ENCODE results near the gene CACNA1E. TPM values are rescaled to one million over a fixed set of nuclear protein-coding genes. Genes with fewer than 3 reads are reported as not detected.
"Not testable (repeated sequence)": the region's sequence is repeated elsewhere in the genome, so short reads cannot be mapped to it uniquely, and the experiment has no call there.

Gene CACNA1E
- total and polyA plus RNA-seq, 7 experiments from 2014 or later, result 0.07 TPM; not detected in 6

DNA sequence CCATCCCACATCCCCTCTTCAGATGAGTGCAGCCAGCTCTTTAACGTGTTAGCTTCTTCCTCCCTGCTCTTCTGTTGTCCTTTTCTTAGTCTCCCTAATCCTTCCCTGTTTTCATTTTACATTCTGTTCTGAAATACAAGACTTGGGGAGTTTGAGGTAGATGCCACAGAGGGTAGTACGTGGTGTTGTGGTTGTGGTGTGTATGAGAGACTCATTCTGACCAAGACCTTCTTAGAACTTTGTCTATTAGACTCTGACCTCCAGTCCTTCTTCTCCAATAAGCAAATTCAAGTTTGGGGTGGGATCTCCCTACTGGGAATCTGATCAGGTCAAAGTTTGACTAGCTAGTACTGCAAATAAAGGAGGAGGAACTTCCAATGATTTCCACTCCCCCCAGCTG is 39.5 kb downstream of the CACNA1E start:
- Mint-ChIP-seq H3K36me3 (peaks cover 0 to 2% (median 0%) of the 10 kb centered on the region in 5 donors), H3K9me3 (peaks cover 0 to 7% (median 2%) of the 10 kb centered on the region in 11 donors), H3K4me3 (no peak overlapping the region), H3K27ac (no peak overlapping the region), H3K4me1 (peaks cover 0 to 6% (median 0%) of the 10 kb centered on the region in 7 donors), H3K27me3 (peaks cover 0 to 16% (median 4%) of the 10 kb centered on the region in 5 donors)
- DNase-seq (no peak), ATAC-seq (no peak)
- ChIA-PET CTCF (no interaction called here), POLR2A (no interaction called here)
- H3K36me3 ChIP-seq (ENCODE audit: control insufficient read depth in 2 of 3, insufficient read depth in 3 of 3, low read length in 3 of 3), result no peaks in the 10 kb centered on the region
- H3K27ac ChIP-seq (ENCODE audit: low read depth, low read length), result no peak overlapping the region
- H3K9me3 ChIP-seq (ENCODE audit: control insufficient read depth in 2 of 3, low read length in 3 of 3), result no peaks in the 10 kb centered on the region
- no peaks in the 10 kb centered on the region for H3K27me3 ChIP-seq (ENCODE audit: control insufficient read depth in 2 of 2, insufficient read depth in 2 of 2, low read length in 2 of 2)
- intact Hi-C loops (cut with micrococcal nuclease), result no loop called here
- H3K4me3 ChIP-seq (ENCODE audit: low read length), result no peak overlapping the region
- no peaks in the 10 kb centered on the region for H3K4me1 ChIP-seq (ENCODE audit: control insufficient read depth in 2 of 2, insufficient read depth in 2 of 2, low read length in 2 of 2)

DNA sequence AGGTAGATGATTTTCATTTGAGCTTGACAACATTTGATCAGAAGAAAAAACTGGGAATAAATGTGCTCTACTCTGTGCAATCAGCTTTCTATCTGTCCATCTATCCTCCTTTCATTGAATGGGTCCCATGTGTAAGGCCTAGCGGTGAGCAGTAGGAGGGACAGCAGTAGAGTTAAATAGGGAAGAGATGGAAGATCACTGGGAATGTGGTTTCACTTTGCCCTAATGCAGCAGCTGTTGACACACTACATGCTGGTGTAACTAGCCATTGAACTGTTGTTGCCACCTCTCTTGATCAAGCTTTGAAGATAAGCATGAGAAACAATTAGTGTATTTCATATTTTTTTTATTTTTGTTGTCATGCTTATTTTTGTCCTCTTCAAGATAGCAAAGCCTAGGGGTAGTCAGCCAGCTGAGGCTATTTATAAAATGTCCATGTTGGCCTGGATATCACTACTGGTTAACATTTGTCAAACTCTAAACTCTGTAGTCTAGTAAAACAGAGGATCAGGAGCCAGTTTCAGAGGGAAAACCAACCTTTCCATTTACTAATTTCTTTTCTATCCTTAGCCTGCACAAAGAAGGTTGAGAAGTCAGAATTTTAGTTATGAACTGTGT is 41.9 kb downstream of the CACNA1E start:
- DNase-seq (no peak), ATAC-seq (no peak)
- Mint-ChIP-seq H3K27me3 (peaks cover 0 to 16% (median 3%) of the 10 kb centered on the region in 5 donors), H3K4me3 (no peak overlapping the region), H3K27ac (no peak overlapping the region), H3K4me1 (peaks cover 0 to 6% (median 0%) of the 10 kb centered on the region in 7 donors), H3K9me3 (peaks cover 5 to 27% (median 11%) of the 10 kb centered on the region in 11 donors), H3K36me3 (peaks cover 0 to 7% (median 2%) of the 10 kb centered on the region in 5 donors)
- Histone ChIP-seq H3K36me3 (ENCODE audit: control insufficient read depth in 2 of 3, insufficient read depth in 3 of 3, low read length in 3 of 3) (no peaks in the 10 kb centered on the region), H3K9me3 (ENCODE audit: control insufficient read depth in 2 of 3, low read length in 3 of 3) (no peaks in the 10 kb centered on the region), H3K4me1 (ENCODE audit: control insufficient read depth in 2 of 2, insufficient read depth in 2 of 2, low read length in 2 of 2) (no peaks in the 10 kb centered on the region), H3K27ac (ENCODE audit: low read depth, low read length) (no peak overlapping the region), H3K4me3 (ENCODE audit: low read length) (no peak overlapping the region), H3K27me3 (ENCODE audit: control insufficient read depth in 2 of 2, insufficient read depth in 2 of 2, low read length in 2 of 2) (no peaks in the 10 kb centered on the region)
- POLR2A ChIA-PET, result no interaction called here
- intact Hi-C loops (cut with micrococcal nuclease), result no loop called here
- CTCF ChIA-PET, result no interaction called here

GRCh38 chr1:181528241-181528640 is 44.9 kb downstream of the CACNA1E start:
- H3K4me3 ChIP-seq (ENCODE audit: low read length); H3K4me3 Mint-ChIP-seq; H3K27ac ChIP-seq (ENCODE audit: low read depth, low read length); CTCF ChIA-PET; intact Hi-C loops (cut with micrococcal nuclease); H3K27me3 ChIP-seq (ENCODE audit: control insufficient read depth in 2 of 2, insufficient read depth in 2 of 2, low read length in 2 of 2); H3K36me3 ChIP-seq (ENCODE audit: control insufficient read depth in 2 of 3, insufficient read depth in 3 of 3, low read length in 3 of 3); DNase-seq; H3K27ac Mint-ChIP-seq; H3K4me1 ChIP-seq (ENCODE audit: control insufficient read depth in 2 of 2, insufficient read depth in 2 of 2, low read length in 2 of 2); ATAC-seq; POLR2A ChIA-PET; H3K4me1 Mint-ChIP-seq; H3K9me3 ChIP-seq (ENCODE audit: control insufficient read depth in 2 of 3, low read length in 3 of 3): not testable (repeated sequence)
- Mint-ChIP-seq H3K27me3 (peaks cover 12 to 30% (median 18%) of the 10 kb centered on the region in 5 donors), H3K9me3 (peaks cover 5 to 28% (median 14%) of the 10 kb centered on the region in 11 donors), H3K36me3 (peaks cover 0 to 11% (median 0%) of the 10 kb centered on the region in 5 donors)

- peaks cover 0 to 11% (median 0%) of the 10 kb centered on the region in 5 donors for H3K36me3 Mint-ChIP-seq
- Histone ChIP-seq H3K4me1 (ENCODE audit: control insufficient read depth in 2 of 2, insufficient read depth in 2 of 2, low read length in 2 of 2) (no peaks in the 10 kb centered on the region), H3K27ac (ENCODE audit: low read depth, low read length) (no peak overlapping the region), H3K36me3 (ENCODE audit: control insufficient read depth in 2 of 3, insufficient read depth in 3 of 3, low read length in 3 of 3) (no peaks in the 10 kb centered on the region), H3K4me3 (ENCODE audit: low read length) (no peak overlapping the region), H3K9me3 (ENCODE audit: control insufficient read depth in 2 of 3, low read length in 3 of 3) (no peaks in the 10 kb centered on the region), H3K27me3 (ENCODE audit: control insufficient read depth in 2 of 2, insufficient read depth in 2 of 2, low read length in 2 of 2) (no peaks in the 10 kb centered on the region)
- intact Hi-C loops (cut with micrococcal nuclease), result no loop called here
- no peak overlapping the region for H3K27ac Mint-ChIP-seq
- ChIA-PET CTCF (no interaction called here), POLR2A (no interaction called here)
- peaks cover 5 to 28% (median 14%) of the 10 kb centered on the region in 11 donors for H3K9me3 Mint-ChIP-seq
- H3K27me3 Mint-ChIP-seq, result peaks cover 17 to 36% (median 24%) of the 10 kb centered on the region in 5 donors
- H3K4me3 Mint-ChIP-seq, result no peak overlapping the region
- DNase-seq (no peak), ATAC-seq (no peak)
- H3K4me1 Mint-ChIP-seq, result peaks cover 0 to 1% (median 0%) of the 10 kb centered on the region in 7 donors
Observed at GRCh38 chr1:181531441-181531840, 48.1 kb downstream of the CACNA1E start.

DNA sequence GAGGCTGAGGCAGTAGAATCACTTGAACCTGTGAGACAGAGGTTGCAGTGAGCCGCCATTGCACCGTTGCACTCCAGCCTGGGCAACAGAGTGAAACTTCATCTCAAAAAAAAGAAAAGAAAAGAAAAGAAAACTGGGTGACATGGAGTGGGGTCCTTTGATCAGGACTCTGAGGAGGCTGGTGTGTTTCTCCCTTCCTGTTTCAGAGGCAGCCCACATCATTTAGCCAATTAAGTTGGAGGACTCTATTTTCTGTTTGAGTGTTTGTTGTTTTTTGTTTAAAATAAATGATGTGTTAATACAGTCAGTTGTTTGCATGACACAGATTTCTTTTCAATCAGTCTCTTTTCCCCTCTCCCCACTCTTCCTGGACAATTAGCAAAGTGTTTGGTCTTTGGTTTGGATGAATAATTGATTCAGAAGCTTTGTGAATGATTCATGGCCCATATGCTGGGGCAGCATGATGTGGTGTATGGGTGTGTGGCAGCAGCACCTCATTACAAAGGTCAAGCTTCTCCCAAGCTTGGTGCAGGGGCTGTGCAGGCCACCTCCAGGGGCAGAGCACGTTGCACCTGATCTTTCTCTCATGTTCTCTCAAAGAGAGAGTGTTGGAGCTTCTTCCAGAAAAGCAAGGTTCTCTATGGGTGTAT is 48.8 kb downstream of the CACNA1E start:
- intact Hi-C loops (cut with micrococcal nuclease), result no loop called here
- H3K27me3 Mint-ChIP-seq, result peaks cover 21 to 38% (median 31%) of the 10 kb centered on the region in 5 donors
- Histone ChIP-seq H3K4me1 (ENCODE audit: control insufficient read depth in 2 of 2, insufficient read depth in 2 of 2, low read length in 2 of 2) (no peaks in the 10 kb centered on the region), H3K27ac (ENCODE audit: low read depth, low read length) (no peak overlapping the region), H3K36me3 (ENCODE audit: control insufficient read depth in 2 of 3, insufficient read depth in 3 of 3, low read length in 3 of 3) (no peaks in the 10 kb centered on the region), H3K4me3 (ENCODE audit: low read length) (no peak overlapping the region), H3K27me3 (ENCODE audit: control insufficient read depth in 2 of 2, insufficient read depth in 2 of 2, low read length in 2 of 2) (no peaks in the 10 kb centered on the region), H3K9me3 (ENCODE audit: control insufficient read depth in 2 of 3, low read length in 3 of 3) (no peaks in the 10 kb centered on the region)
- H3K4me3 Mint-ChIP-seq, result no peak overlapping the region
- H3K9me3 Mint-ChIP-seq, result peaks cover 5 to 28% (median 14%) of the 10 kb centered on the region in 11 donors
- DNase-seq (no peak), ATAC-seq (no peak)
- H3K4me1 Mint-ChIP-seq, result peaks cover 0 to 1% (median 0%) of the 10 kb centered on the region in 7 donors
- no peak overlapping the region for H3K27ac Mint-ChIP-seq
- ChIA-PET CTCF (no interaction called here), POLR2A (no interaction called here)
- H3K36me3 Mint-ChIP-seq, result peaks cover 0 to 11% (median 0%) of the 10 kb centered on the region in 5 donors

GRCh38 chr1:181538836-181539235 is 55.5 kb downstream of the CACNA1E start:
- ATAC-seq (no peak), DNase-seq (no peak)
- intact Hi-C loops (cut with micrococcal nuclease), result no loop called here
- no peaks in the 10 kb centered on the region for H3K36me3 ChIP-seq (ENCODE audit: control insufficient read depth in 2 of 3, insufficient read depth in 3 of 3, low read length in 3 of 3)
- Mint-ChIP-seq H3K36me3 (no peaks in the 10 kb centered on the region), H3K4me3 (no peak overlapping the region), H3K27me3 (peaks cover 29 to 51% (median 34%) of the 10 kb centered on the region in 5 donors), H3K9me3 (no peaks in the 10 kb centered on the region), H3K4me1 (peaks cover 0 to 1% (median 0%) of the 10 kb centered on the region in 7 donors), H3K27ac (no peak overlapping the region)
- no peak overlapping the region for H3K27ac ChIP-seq (ENCODE audit: low read depth, low read length)
- H3K4me1 ChIP-seq (ENCODE audit: control insufficient read depth in 2 of 2, insufficient read depth in 2 of 2, low read length in 2 of 2), result no peaks in the 10 kb centered on the region
- no peaks in the 10 kb centered on the region for H3K27me3 ChIP-seq (ENCODE audit: control insufficient read depth in 2 of 2, insufficient read depth in 2 of 2, low read length in 2 of 2)
- POLR2A ChIA-PET, result no interaction called here
- no peak overlapping the region for H3K4me3 ChIP-seq (ENCODE audit: low read length)
- CTCF ChIA-PET, result no interaction called here
- no peaks in the 10 kb centered on the region for H3K9me3 ChIP-seq (ENCODE audit: control insufficient read depth in 2 of 3, low read length in 3 of 3)

DNA sequence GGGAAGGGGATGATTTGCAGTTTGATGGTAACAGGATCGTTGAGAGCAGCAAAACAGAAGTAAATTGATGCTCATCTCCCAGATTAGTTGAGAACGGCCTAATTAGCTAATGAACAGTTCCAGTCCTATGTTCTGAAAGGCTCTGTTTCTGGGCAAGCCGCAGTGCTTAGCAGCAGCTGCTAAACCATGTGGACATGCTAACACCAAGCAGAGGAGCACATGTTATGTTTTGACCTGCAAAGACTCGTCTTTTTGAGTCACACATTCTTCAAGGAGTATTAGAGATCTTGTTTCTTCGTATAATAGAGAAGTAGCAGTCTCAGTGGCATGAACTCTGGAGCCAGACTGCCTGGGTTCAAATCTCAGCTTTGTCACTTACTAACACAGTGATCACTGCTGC is 58.1 kb downstream of the CACNA1E start:
- no peaks in the 10 kb centered on the region for H3K36me3 ChIP-seq (ENCODE audit: control insufficient read depth in 2 of 3, insufficient read depth in 3 of 3, low read length in 3 of 3)
- CTCF ChIA-PET, result no interaction called here
- no peaks in the 10 kb centered on the region for H3K4me1 Mint-ChIP-seq

More for the DNA sequence above, 58.1 kb downstream of the CACNA1E start:
- H3K27ac ChIP-seq (ENCODE audit: low read depth, low read length), result no peak overlapping the region
- Mint-ChIP-seq H3K36me3 (no peaks in the 10 kb centered on the region), H3K27me3 (peaks cover 33 to 59% (median 47%) of the 10 kb centered on the region in 5 donors), H3K27ac (no peak overlapping the region), H3K9me3 (no peaks in the 10 kb centered on the region), H3K4me3 (no peak overlapping the region)
- intact Hi-C loops (cut with micrococcal nuclease), result no loop called here
- ATAC-seq, result no peak
- DNase-seq, result no peak
- H3K4me3 ChIP-seq (ENCODE audit: low read length), result no peak overlapping the region
- no peaks in the 10 kb centered on the region for H3K9me3 ChIP-seq (ENCODE audit: control insufficient read depth in 2 of 3, low read length in 3 of 3)
- H3K27me3 ChIP-seq (ENCODE audit: control insufficient read depth in 2 of 2, insufficient read depth in 2 of 2, low read length in 2 of 2), result no peaks in the 10 kb centered on the region
- POLR2A ChIA-PET, result no interaction called here
- no peaks in the 10 kb centered on the region for H3K4me1 ChIP-seq (ENCODE audit: control insufficient read depth in 2 of 2, insufficient read depth in 2 of 2, low read length in 2 of 2)

All from naive thymus-derived CD4-positive, alpha-beta T cell (primary cell).